T-helper 2 cell treated with Interferon-gamma antibody and Interleukin-4, amounts not matched to agents 100 ng/mL and 5 ng/mL, for 36 hours (primary cell): ENCODE measurements around the gene AP1G2. TPM values are rescaled to one million over a fixed set of nuclear protein-coding genes. Genes with fewer than 3 reads are reported as not detected.
"Not testable (repeated sequence)": the region's sequence is repeated elsewhere in the genome, so short reads cannot be mapped to it uniquely, and the experiment has no call there.

ENCODE experiments used
- intact Hi-C: fragments of 100-400 bp; cut with micrococcal nuclease; formaldehyde crosslinking; loops from one replicate; pipeline ENCODE4 v1.15.1; 2023
- total RNA-seq: library from RNA; stranded (reverse); gene quantifications from 2 replicates; pipeline ENCODE4 v1.2.3, GENCODE V29; 2022

The AP1G2 gene
- total RNA-seq: 251 and 253 TPM in 2 replicates

GRCh38 chr14:23567186-23568020, at the start of gene AP1G2:
TSS of gene AP1G2 (minus strand) at chr14:23567791. CDS start at chr14:23567314, 477 bp downstream.
- intact Hi-C loops: loop anchor here (1.0 to 5.0 kb wide), 5 partner anchors 12 to 547 kb away; partner anchors contain the start of genes DCAF11, NGDN, NRL and PABPN1

GRCh38 chr14:23615856-23616255, 48.3 kb upstream of the AP1G2 start:
- intact Hi-C loops: no loop called here

DNA sequence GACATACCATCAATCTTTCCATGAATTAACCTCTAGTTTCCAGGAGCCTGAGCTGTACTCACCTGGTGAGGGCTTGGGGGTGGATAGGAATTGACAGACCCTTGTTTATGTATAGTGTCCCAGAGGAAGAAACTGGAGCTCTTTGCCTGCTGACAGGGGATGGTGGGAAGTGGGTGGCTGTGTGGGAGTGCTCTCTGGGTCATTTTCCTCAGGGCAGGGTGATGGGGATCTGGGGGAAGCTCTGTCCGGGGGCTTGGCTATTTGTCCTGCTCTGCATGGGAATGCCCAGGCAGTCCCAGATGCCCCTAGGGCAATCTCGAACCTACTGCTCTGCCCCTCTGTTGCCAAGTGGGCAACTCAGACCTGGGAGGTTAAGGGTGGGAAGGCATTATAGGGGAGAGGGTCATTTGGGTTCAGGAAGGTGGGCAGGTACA, 46.8 kb upstream of the AP1G2 start:
- intact Hi-C loops: no loop called here

GRCh38 chr14:23613242-23614070, 45.9 kb upstream of the AP1G2 start:
- intact Hi-C loops: no loop called here

DNA sequence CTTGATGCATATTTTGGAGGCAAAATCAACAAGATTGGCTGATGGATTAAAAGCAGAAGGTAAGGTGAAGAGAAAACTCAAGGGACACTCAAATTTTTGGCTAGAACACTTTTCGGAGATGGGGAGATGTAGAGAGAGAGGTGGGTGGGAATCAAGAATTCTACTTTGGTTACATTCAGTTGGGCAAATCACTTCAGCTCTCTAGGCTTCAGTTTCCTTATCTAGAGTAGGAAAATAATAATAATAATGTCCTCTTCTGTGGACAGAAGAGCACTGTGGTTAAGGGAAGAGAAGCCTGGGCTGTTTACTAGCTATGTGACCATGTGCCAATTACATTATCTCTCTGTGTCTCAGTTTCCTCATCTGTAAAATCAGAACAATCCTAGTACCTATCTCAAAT, 45.2 kb upstream of the AP1G2 start:
- intact Hi-C loops: no loop called here

DNA sequence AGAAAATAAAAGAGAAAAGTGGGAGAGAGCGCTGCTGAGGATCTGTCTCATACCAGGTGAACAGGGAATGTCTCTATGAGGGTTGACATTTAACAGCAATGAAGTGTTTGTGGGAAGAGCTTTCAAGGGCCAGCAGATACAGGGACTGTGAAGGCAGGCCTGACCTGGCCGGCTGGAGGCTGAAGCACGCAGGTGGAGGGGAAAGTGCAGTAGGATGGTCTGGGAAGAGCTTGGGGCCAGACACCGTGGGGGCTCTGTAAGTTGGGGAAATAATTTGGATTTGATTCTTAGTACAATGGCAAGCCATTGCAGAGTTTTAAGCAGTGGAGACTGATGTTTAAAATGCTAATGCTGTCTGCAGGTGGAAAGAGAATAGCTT, 44.8 kb upstream of the AP1G2 start:
- intact Hi-C loops: no loop called here

DNA sequence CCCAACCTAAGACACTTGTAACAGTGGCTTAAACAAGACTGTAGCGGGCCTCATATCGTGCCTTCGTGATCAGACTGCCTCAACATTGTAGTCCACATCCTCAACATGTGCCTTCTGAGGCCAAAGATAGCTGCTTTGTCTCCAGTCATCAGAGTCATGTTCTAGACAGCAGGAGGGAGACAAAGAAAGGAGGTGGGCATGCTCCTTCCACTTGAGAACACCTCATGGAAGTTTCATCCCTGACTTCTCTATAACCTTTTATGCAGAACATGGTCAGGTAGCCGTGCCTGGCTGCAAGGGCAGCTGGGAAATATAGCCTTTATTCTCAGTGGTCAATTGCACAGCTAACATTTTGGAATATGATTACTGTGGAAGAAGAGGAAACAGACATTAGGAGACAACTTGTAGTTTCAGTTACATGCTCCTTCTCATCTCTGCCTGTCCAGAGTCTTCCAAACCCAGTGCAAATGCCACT, 43.3 kb upstream of the AP1G2 start:
- intact Hi-C loops: no loop called here

- intact Hi-C loops: no loop called here
Measured at GRCh38 chr14:23610090-23610814, 42.7 kb upstream of the AP1G2 start.

DNA sequence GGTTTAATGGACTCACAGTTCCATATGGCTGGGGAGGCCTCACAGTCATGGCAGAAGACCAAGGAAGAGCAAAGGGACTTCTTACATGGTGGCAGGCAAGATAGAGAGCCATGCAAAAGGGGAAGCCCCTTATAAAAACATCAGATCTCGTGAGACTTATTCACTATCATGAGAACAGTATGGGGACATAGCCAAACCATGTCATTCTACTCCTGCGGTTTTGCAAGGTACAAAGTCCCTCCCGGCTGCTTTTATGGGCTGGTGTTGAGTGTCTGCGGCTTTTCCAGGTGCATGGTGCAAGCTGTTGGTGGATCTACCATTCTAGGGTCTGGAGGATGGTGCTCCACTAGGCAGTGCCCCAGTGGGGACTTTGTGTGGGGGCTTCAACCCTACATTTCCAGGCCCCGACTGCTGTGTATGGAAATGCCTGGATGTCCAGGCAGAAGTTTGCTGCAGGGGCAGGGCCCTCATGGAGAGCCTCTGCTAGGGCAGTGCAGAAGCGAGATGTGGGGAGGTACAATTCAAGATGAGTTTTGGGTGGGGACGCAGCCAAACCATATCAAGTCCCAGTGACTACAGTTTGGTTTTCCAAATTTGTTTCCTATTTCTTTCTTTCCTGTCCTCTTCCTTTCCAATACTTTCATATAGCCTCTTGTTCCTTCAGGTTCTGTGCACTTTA, 42.0 kb upstream of the AP1G2 start:
- intact Hi-C loops: not testable (repeated sequence)

- intact Hi-C loops: no loop called here
Measured at GRCh38 chr14:23609001-23609400, 41.4 kb upstream of the AP1G2 start.

GRCh38 chr14:23608454-23608853, 40.9 kb upstream of the AP1G2 start:
- intact Hi-C loops: no loop called here

GRCh38 chr14:23605931-23606585, 38.5 kb upstream of the AP1G2 start:
- intact Hi-C loops: no loop called here

DNA sequence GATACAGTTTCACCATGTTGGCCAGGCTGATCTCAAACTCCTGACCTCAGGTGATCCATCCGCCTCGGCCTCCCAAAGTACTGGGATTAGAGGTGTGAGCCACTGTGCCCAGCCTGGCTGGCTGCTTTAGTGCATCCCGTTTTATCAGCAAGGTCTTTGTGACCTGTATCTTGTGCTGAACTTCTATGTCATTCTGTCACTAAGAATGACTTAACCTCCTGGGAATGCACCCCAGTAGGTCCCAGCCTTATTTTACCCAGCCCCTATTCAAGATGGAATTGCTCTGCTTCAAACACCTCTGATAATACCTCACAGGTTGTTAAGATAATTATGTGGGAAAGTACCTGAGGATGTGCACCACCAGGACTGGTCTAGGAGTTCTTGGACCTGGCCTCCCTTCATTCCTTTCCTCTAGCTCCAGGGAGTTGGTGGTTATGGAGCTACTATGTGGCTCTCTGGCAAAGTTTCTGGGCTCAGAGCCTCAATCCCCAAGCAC, 37.1 kb upstream of the AP1G2 start:
- intact Hi-C loops: no loop called here

DNA sequence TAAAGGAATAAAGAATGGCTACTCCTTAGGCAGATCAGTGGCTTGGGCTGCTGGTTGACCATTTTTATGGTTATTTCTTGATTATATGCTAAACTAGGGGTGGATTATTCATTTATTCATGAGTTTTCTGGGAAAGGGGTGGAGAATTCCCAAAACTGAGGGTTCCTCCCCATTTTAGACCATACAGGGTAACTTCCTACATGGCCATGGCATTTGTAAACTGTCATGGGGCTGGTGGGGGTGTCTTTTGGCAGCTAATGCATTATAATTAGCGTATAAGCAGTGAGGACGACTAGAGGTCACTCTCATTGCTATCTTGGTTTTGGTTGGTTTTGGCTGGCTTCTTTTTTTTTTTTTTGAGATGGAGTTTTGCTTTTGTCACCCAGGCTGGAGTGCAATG, 36.6 kb upstream of the AP1G2 start:
- intact Hi-C loops: no loop called here

- intact Hi-C loops: no loop called here
Measured at GRCh38 chr14:23603103-23603502, 35.5 kb upstream of the AP1G2 start.

DNA sequence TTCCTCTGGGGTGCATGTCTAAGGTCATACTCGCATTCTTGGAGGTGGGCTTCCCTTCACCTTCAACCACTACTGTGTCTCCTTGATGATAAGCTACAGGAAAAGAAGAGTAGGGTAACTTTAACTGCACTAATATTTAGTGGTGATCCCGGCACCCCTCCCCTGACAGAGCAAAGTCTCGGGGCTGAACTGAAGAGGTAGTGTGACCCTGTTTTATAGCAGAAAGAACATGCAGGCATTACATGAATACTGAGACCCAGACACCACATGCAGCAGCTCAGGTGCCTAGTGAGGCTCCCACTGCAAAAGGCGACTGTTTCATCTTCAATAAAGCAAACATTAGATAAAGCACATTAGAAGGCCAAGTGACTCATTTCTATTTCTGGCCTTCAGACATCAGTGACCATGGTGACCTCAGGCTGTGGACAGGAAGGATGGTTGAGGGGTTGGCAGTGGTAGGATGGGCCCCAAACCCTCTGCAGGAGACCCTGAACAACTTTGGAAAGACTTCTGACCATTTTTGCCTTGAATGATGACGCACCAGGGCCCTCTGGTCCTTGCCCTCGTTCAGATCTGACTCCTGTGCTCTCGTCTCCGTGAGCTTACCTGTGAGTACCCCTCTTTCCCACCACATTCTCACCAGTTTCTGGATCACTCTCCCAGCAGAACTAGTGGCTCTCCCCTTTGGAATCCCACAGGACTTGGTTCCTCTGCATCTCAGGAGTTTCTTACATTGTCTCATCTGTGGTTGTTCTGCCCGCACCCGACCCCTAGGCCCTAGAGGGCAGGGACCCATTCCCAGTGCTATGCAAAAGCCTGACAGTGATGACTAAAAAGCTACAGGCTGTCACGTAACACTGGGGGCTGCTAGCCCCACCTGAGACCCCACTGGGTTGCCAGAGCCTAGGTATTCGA, 34.8 kb upstream of the AP1G2 start:
- intact Hi-C loops: no loop called here

- intact Hi-C loops: no loop called here
Measured at GRCh38 chr14:23601845-23602180, 34.2 kb upstream of the AP1G2 start.

DNA sequence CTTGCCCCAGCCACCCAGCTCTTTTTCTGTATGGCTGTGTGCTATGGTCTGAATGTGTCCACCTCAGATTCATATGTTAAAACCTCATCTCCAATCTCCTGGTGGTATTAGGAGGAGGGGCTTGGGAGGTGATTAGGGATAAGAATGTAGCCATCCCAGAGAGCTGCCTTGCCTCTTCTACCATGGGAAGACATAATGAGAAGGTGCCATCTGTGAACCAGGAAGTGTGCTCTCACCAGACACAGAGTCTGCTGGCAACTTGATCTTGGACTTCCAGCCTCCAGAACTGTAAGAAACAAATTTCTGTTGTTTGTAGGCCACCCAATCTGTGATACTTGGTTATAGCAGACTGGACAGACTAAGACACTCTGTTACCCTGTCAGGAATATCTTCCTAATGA, 33.8 kb upstream of the AP1G2 start:
- intact Hi-C loops: no loop called here

DNA sequence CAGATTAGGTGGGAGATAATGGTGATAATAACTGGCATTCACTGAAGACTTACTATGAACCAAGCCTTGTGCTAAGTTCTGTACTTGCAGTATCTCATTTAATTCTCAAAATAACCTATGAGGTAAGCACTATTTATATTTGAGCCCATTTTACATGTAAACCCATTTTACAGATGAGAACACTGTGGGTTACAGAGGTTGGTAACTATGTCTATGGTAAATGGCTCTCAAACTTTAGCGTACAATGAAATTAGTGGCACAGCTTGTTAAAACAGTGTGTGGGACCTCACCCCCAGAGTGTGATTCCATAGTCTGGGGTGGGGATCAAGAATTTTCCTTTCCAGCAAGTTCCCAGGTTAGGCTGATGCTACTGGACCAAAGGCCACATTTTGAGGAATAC, 33.2 kb upstream of the AP1G2 start:
- intact Hi-C loops: no loop called here
